Keratinocyte (primary cell): ENCODE measurements around the gene HIPK4. TPM values are rescaled to one million over a fixed set of nuclear protein-coding genes. Genes with fewer than 3 reads are reported as not detected.

Experiments used
- DNase-seq: peaks from one replicate; pipeline ENCODE4 v3.0.0-alpha.2; 2011; ENCODE audit warnings: low read depth, missing footprints, low spot score
- FAIRE-seq: peaks from 2 replicates; lab custom pipeline; 2011; peaks lifted over from hg19 to GRCh38; lab: Jason Lieb, UNC
- H2AFZ ChIP-seq: 2 replicates; pipeline ENCODE4 v1.6.0; 2012; ENCODE audit warnings: low read length, control low read depth, inconsistent platforms; ENCODE audit not compliant: control insufficient read depth
- H3K27ac ChIP-seq: 2 replicates; pipeline ENCODE4 v1.5.1; 2011; ENCODE audit warnings: low read length; ENCODE audit not compliant: control insufficient read depth, insufficient read depth
- H3K27me3 ChIP-seq: 3 replicates; pipeline ENCODE4 v1.6.0; 2011; ENCODE audit warnings: low read length; ENCODE audit not compliant: control insufficient read depth, insufficient read depth; ENCODE audit errors: extremely low read depth
- H3K36me3 ChIP-seq, 2 experiments: 2 replicates in 1 of 2; 3 replicates in 1 of 2; pipeline ENCODE4 v1.5.1; 2011; ENCODE audit warnings: low read length in 2 of 2, mild to moderate bottlenecking in 1 of 2; ENCODE audit not compliant: control insufficient read depth in 2 of 2, insufficient read depth in 2 of 2; ENCODE audit errors: extremely low read depth in 1 of 2
- H3K4me1 ChIP-seq: 3 replicates; pipeline ENCODE4 v1.5.1; 2011; ENCODE audit warnings: low read length; ENCODE audit not compliant: control insufficient read depth, insufficient read depth; ENCODE audit errors: extremely low read depth
- H3K4me2 ChIP-seq: 3 replicates; pipeline ENCODE4 v1.6.0; 2011; ENCODE audit warnings: low read depth, low read length; ENCODE audit not compliant: control insufficient read depth, insufficient read depth; ENCODE audit errors: extremely low read depth
- H3K4me3 ChIP-seq, 3 experiments: fragments of 200-600 bp in 1 of 3; sonication (generic) in 1 of 3; 2 replicates in 2 of 3; 3 replicates in 1 of 3; pipeline ENCODE4 v1.5.1; 2011 to 2016; ENCODE audit warnings: low read length in 3 of 3, mild to moderate bottlenecking in 3 of 3, control low read depth in 2 of 3, inconsistent platforms in 1 of 3, low read depth in 1 of 3, mixed read lengths in 1 of 3, mixed run types in 1 of 3, moderate library complexity in 1 of 3; ENCODE audit not compliant: control insufficient read depth in 2 of 3, insufficient read depth in 2 of 3; ENCODE audit errors: extremely low read depth in 1 of 3
- H3K79me2 ChIP-seq: 2 replicates; pipeline ENCODE4 v1.6.0; 2012; ENCODE audit warnings: low read length; ENCODE audit not compliant: control insufficient read depth, insufficient read depth
- H3K9ac ChIP-seq: 3 replicates; pipeline ENCODE4 v1.6.0; 2011; ENCODE audit warnings: low read length; ENCODE audit not compliant: control insufficient read depth, insufficient read depth; ENCODE audit errors: extremely low read depth
- H3K9me1 ChIP-seq: 3 replicates; pipeline ENCODE4 v1.6.0; 2011; ENCODE audit warnings: low read length; ENCODE audit not compliant: control insufficient read depth, insufficient read depth; ENCODE audit errors: extremely low read depth
- H3K9me3 ChIP-seq: 2 replicates; pipeline ENCODE4 v1.5.1; 2012; ENCODE audit warnings: low read depth, low read length; ENCODE audit not compliant: control insufficient read depth
- H4K20me1 ChIP-seq: 3 replicates; pipeline ENCODE4 v1.6.0; 2011; ENCODE audit warnings: low read length; ENCODE audit not compliant: control insufficient read depth, insufficient read depth; ENCODE audit errors: extremely low read depth
- EZH2 ChIP-seq: IDR thresholded peaks from one replicate; pipeline ENCODE4 v1.6.1; 2012; ENCODE audit warnings: inconsistent platforms, mild to moderate bottlenecking, low read length, moderate library complexity
- dilution Hi-C: fragments of 300-500 bp; cut with MboI; formaldehyde crosslinking; loops from one replicate; pipeline ENCODE4 v1.7.0; 2020; ENCODE audit warnings: low sequenced_read_pairs; ENCODE audit not compliant: extremely low pct_ligation_motif_present
- polyA plus RNA-seq, 5 experiments: library from polyadenylated mRNA; depleted of rRNA in 3 of 5; stranded (reverse) in 3 of 5; stranded (forward) in 1 of 5; unstranded in 1 of 5; fragments of >200 nt; gene quantifications; 1 replicate in 1 of 5; 2 replicates in 3 of 5; 3 replicates in 1 of 5; pipeline versions ENCODE4 v1.2.1 to v1.2.3, GENCODE V29; 2011 to 2012; ENCODE audit warnings: missing spikeins in 2 of 5, low read depth in 1 of 5, low replicate concordance in 1 of 5
- TF ChIP-seq, protein P1 (sequence below), 3 experiments: IDR thresholded peaks in 1 of 3; conservative IDR thresholded peaks in 1 of 3; optimal IDR thresholded peaks in 1 of 3; 2 replicates in 2 of 3; 3 replicates in 1 of 3; pipeline versions ENCODE3 to v1.5.1; 2011; ENCODE audit warnings: low read length in 3 of 3, mild to moderate bottlenecking in 3 of 3, moderate library complexity in 2 of 3, control low read depth in 1 of 3, inconsistent platforms in 1 of 3; ENCODE audit not compliant: insufficient read depth in 2 of 3; ENCODE audit errors: extremely low read depth in 1 of 3

The HIPK4 gene
- polyA plus RNA-seq, 1 donor (not counting 4 experiments of a cell fraction or from before 2014, with no cell fraction given), result 0.03 TPM

GRCh38 chr19:40342644-40343311 is 47.2 kb downstream of the HIPK4 start:
- no peak overlapping the region for H3K4me3 ChIP-seq
- no peak overlapping the region for H3K4me2 ChIP-seq
- H4K20me1 ChIP-seq, result no peaks in the 10 kb centered on the region
- H3K9me1 ChIP-seq, result no peaks in the 10 kb centered on the region
- H3K27me3 ChIP-seq, result no peaks in the 10 kb centered on the region
- FAIRE-seq (no peak), DNase-seq (no peak)
- H2AFZ ChIP-seq, result no peak overlapping the region
- H3K9me3 ChIP-seq, result no peaks in the 10 kb centered on the region
- H3K27ac ChIP-seq, result no peak overlapping the region
- H3K79me2 ChIP-seq, result peaks cover 36% of the 10 kb centered on the region
- dilution Hi-C loops, result no loop called here
- H3K36me3 ChIP-seq, result peaks cover 2 to 3% of the 10 kb centered on the region in 2 experiments
- H3K4me1 ChIP-seq, result peaks cover 14% of the 10 kb centered on the region
- no peak overlapping the region for H3K9ac ChIP-seq
- TF ChIP-seq, protein P1, sequence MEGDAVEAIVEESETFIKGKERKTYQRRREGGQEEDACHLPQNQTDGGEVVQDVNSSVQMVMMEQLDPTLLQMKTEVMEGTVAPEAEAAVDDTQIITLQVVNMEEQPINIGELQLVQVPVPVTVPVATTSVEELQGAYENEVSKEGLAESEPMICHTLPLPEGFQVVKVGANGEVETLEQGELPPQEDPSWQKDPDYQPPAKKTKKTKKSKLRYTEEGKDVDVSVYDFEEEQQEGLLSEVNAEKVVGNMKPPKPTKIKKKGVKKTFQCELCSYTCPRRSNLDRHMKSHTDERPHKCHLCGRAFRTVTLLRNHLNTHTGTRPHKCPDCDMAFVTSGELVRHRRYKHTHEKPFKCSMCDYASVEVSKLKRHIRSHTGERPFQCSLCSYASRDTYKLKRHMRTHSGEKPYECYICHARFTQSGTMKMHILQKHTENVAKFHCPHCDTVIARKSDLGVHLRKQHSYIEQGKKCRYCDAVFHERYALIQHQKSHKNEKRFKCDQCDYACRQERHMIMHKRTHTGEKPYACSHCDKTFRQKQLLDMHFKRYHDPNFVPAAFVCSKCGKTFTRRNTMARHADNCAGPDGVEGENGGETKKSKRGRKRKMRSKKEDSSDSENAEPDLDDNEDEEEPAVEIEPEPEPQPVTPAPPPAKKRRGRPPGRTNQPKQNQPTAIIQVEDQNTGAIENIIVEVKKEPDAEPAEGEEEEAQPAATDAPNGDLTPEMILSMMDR (optimal IDR thresholded peaks at IDR 0.05 in 1 of 3, IDR thresholded peaks at IDR 0.05 in 1 of 3, conservative IDR thresholded peaks at IDR 0.05 in 1 of 3; ENCODE audit: extremely low read depth in 1 of 3, insufficient read depth in 2 of 3, low read length in 3 of 3), result no peak

DNA sequence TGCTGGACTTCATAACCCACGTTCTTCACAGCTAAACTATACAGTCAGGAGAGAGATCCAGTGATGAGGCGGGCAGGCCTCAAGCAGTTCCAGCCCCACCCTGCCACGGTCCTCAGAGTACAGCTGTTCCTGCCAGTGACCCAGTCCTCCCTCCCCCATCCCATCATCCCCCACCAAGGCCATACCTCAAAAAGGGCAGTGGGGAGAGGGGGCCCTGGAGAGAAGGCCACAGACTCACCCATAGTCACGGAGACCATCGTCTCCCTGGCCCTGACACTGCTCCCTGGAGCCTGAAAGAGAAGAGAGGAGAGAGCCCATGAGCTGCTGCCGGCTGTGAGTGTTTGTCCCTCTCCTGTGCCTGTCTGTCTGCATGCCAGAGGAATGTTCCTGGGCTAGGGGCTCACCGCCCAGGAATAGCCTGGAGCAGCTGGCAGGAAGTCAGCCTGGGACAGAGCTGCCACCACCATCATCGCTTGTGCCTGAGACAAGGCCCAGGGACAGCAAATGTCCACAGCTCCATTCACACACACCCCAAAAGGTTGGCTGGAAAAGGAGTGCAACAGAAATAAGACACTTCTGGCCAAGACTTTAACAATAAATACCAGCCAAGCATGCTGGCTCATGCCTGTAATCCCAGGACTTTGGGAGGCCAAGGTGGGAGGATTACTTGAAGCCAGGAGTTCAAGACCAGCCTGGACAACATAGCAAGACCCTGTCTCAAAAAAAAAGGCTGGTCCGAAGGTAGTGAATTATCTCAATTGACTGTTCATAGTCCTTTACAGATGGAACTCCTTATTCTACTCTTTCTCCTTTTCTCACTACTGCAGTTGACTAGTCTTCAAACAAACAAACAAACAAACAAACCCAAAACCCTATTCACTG is 48.1 kb downstream of the HIPK4 start:
- Histone ChIP-seq H3K4me3 (peak overlapping the region in 1 of 3 experiments; percentile 27), H3K9me3 (no peaks in the 10 kb centered on the region), H3K79me2 (peaks cover 32% of the 10 kb centered on the region), H2AFZ (peak overlapping the region; percentile 46), H3K4me2 (peak overlapping the region; percentile 45), H3K27ac (peak overlapping the region; percentile 36), H3K36me3 (peaks cover 2 to 3% of the 10 kb centered on the region in 2 experiments), H3K9me1 (peaks cover under 1% of the 10 kb centered on the region), H3K4me1 (peaks cover 8% of the 10 kb centered on the region), H3K9ac (peak overlapping the region; percentile 37), H4K20me1 (no peaks in the 10 kb centered on the region), H3K27me3 (no peaks in the 10 kb centered on the region)
- no peak for TF ChIP-seq EZH2
- TF ChIP-seq, protein P1 (optimal IDR thresholded peaks at IDR 0.05 in 1 of 3, IDR thresholded peaks at IDR 0.05 in 1 of 3, conservative IDR thresholded peaks at IDR 0.05 in 1 of 3; ENCODE audit: extremely low read depth in 1 of 3, insufficient read depth in 2 of 3, low read length in 3 of 3), result no peak
- no peak for DNase-seq
- dilution Hi-C loops, result no loop called here
- FAIRE-seq, result no peak
